Naive thymus-derived CD4-positive, alpha-beta T cell (primary cell): ENCODE measurements around the gene RGL3. TPM values are rescaled to one million over a fixed set of nuclear protein-coding genes. Genes with fewer than 3 reads are reported as not detected.

ENCODE experiments used
- ATAC-seq: fragments of 150-1000 bp; cut with Tn5 transposase; 2 replicates; pipeline ENCODE4 v1.10.0; 2021; ENCODE audit warnings: mild to moderate bottlenecking, moderate library complexity
- CTCF ChIA-PET: fragments of 350-600 bp; sonication (Branson Sonifier 250); formaldehyde crosslinking; loops from one replicate; lab custom pipeline; 2021; ENCODE audit warnings: antibody characterized with exemption; lab: Charles Lee
- POLR2A ChIA-PET: fragments of 350-600 bp; sonication (Branson Sonifier 250); formaldehyde crosslinking; loops from one replicate; lab custom pipeline; 2021; ENCODE audit warnings: antibody characterized with exemption, inconsistent platforms; lab: Charles Lee
- DNase-seq, 9 donors: peaks; one replicate each; pipeline versions ENCODE4 v3.0.0 to v3.0.0-alpha.2; 2020 to 2022; ENCODE audit warnings: mixed read lengths in 1 of 9
- H3K27ac ChIP-seq: one replicate; pipeline ENCODE4 v1.7.0; 2013; ENCODE audit warnings: mild to moderate bottlenecking, low read depth, low read length, moderate library complexity
- H3K27me3 ChIP-seq, 2 donors: one replicate each; pipeline ENCODE4 v1.7.0; 2013; ENCODE audit warnings: low read length in 2 of 2, mild to moderate bottlenecking in 2 of 2, moderate library complexity in 2 of 2; ENCODE audit not compliant: control insufficient read depth in 2 of 2, insufficient read depth in 2 of 2
- H3K36me3 ChIP-seq, 3 experiments: 1 replicate in 2 of 3; 2 replicates in 1 of 3; pipeline ENCODE4 v1.7.0; 2013; ENCODE audit warnings: low read length in 3 of 3, mild to moderate bottlenecking in 3 of 3, moderate library complexity in 1 of 3; ENCODE audit not compliant: insufficient read depth in 3 of 3, control insufficient read depth in 2 of 3
- H3K4me1 ChIP-seq, 2 donors: one replicate each; pipeline ENCODE4 v1.7.0; 2013; ENCODE audit warnings: low read length in 2 of 2, mild to moderate bottlenecking in 2 of 2, moderate library complexity in 1 of 2; ENCODE audit not compliant: control insufficient read depth in 2 of 2, insufficient read depth in 2 of 2
- H3K4me3 ChIP-seq: 2 replicates; pipeline ENCODE4 v1.7.0; 2013; ENCODE audit warnings: mild to moderate bottlenecking, low read length
- H3K9me3 ChIP-seq, 3 experiments: 1 replicate in 2 of 3; 2 replicates in 1 of 3; pipeline ENCODE4 v1.7.0; 2013; ENCODE audit warnings: low read length in 3 of 3; ENCODE audit not compliant: control insufficient read depth in 2 of 3
- H3K27ac Mint-ChIP-seq, 9 donors: one replicate each; pipeline ENCODE4 v1.8.0; 2020 to 2022; ENCODE audit warnings: mixed read lengths in 9 of 9, mild to moderate bottlenecking in 8 of 9, moderate library complexity in 5 of 9, inconsistent platforms in 2 of 9
- H3K27me3 Mint-ChIP-seq, 5 donors: one replicate each; pipeline ENCODE4 v1.8.0; 2021 to 2022; ENCODE audit warnings: mixed read lengths in 5 of 5, mild to moderate bottlenecking in 1 of 5
- H3K36me3 Mint-ChIP-seq, 5 donors: one replicate each; pipeline ENCODE4 v1.8.0; 2020 to 2022; ENCODE audit warnings: mixed read lengths in 5 of 5, mild to moderate bottlenecking in 3 of 5, inconsistent platforms in 1 of 5
- H3K4me1 Mint-ChIP-seq, 7 donors: one replicate each; pipeline ENCODE4 v1.8.0; 2020 to 2022; ENCODE audit warnings: mixed read lengths in 7 of 7, mild to moderate bottlenecking in 3 of 7, inconsistent platforms in 1 of 7
- H3K4me3 Mint-ChIP-seq, 10 donors: one replicate each; pipeline ENCODE4 v1.8.0; 2020 to 2022; ENCODE audit warnings: mild to moderate bottlenecking in 10 of 10, mixed read lengths in 10 of 10, moderate library complexity in 6 of 10, inconsistent platforms in 2 of 10
- H3K9me3 Mint-ChIP-seq, 11 donors: one replicate each; pipeline ENCODE4 v1.8.0; 2020 to 2022; ENCODE audit warnings: mixed read lengths in 11 of 11, mild to moderate bottlenecking in 4 of 11, inconsistent platforms in 1 of 11, moderate library complexity in 1 of 11
- intact Hi-C, 2 donors: fragments of 100-400 bp; cut with micrococcal nuclease; formaldehyde crosslinking; loops; one replicate each; pipeline ENCODE4 v1.15.1; 2023
- polyA plus RNA-seq, 2 donors: library from polyadenylated mRNA; unstranded; fragments of 300-500 nt; fragmentation: Illumina TruSeq; gene quantifications; one replicate each; pipeline ENCODE4 v1.2.3, GENCODE V29; 2021
- total RNA-seq, 6 experiments: library from RNA in 5 of 6; stranded (reverse) in 5 of 6; gene quantifications; 1 replicate in 5 of 6; 2 replicates in 1 of 6; pipeline ENCODE4 v1.2.3 and lab custom pipeline; 2021 to 2026

The RGL3 gene
- total and polyA plus RNA-seq, 7 experiments from 2014 or later, result not detected

GRCh38 chr19:11367528-11367927 is 51.6 kb downstream of the RGL3 start:
- Mint-ChIP-seq H3K27me3 (no peaks in the 10 kb centered on the region), H3K9me3 (no peaks in the 10 kb centered on the region), H3K4me3 (no peak overlapping the region), H3K36me3 (peaks cover 5 to 36% (median 13%) of the 10 kb centered on the region in 5 donors), H3K4me1 (peaks cover 0 to 4% (median 0%) of the 10 kb centered on the region in 7 donors), H3K27ac (peak overlapping the region in 1 of 9 donors; percentile 53)
- no peaks in the 10 kb centered on the region for H3K9me3 ChIP-seq
- H3K27ac ChIP-seq, result no peak overlapping the region
- POLR2A ChIA-PET, result interaction anchor here (2.5 kb wide), 1 partner anchor 13 kb away, joined by 11 read pairs; no protein-coding TSS in a partner anchor
- no peaks in the 10 kb centered on the region for H3K4me1 ChIP-seq
- CTCF ChIA-PET, result interaction anchor here (0.6 kb wide), 1 partner anchor 42 kb away, joined by 3 read pairs; no protein-coding TSS in a partner anchor
- H3K27me3 ChIP-seq, result no peaks in the 10 kb centered on the region
- intact Hi-C loops, result no loop called here
- H3K4me3 ChIP-seq, result no peak overlapping the region
- ATAC-seq, result no peak
- no peak for DNase-seq
- H3K36me3 ChIP-seq, result peaks cover 0 to 42% (median 0%) of the 10 kb centered on the region in 3 experiments

- CTCF ChIA-PET, result no interaction called here
- no peaks in the 10 kb centered on the region for H3K9me3 Mint-ChIP-seq
Measured at GRCh38 chr19:11365557-11366117, 53.5 kb downstream of the RGL3 start.

GRCh38 chr19:11364935-11365334 is 54.2 kb downstream of the RGL3 start:
- Histone ChIP-seq H3K27ac (no peak overlapping the region), H3K27me3 (no peaks in the 10 kb centered on the region), H3K4me1 (no peaks in the 10 kb centered on the region), H3K4me3 (no peak overlapping the region), H3K9me3 (no peaks in the 10 kb centered on the region), H3K36me3 (peaks cover 0 to 44% (median 0%) of the 10 kb centered on the region in 3 experiments)
- intact Hi-C loops, result no loop called here
- ATAC-seq, result no peak
- no peak for DNase-seq
- H3K4me3 Mint-ChIP-seq, result no peak overlapping the region
- ChIA-PET POLR2A (no interaction called here), CTCF (no interaction called here)
- H3K4me1 Mint-ChIP-seq, result peaks cover 0 to 2% (median 0%) of the 10 kb centered on the region in 7 donors
- no peaks in the 10 kb centered on the region for H3K9me3 Mint-ChIP-seq
- H3K36me3 Mint-ChIP-seq, result peaks cover 0 to 26% (median 9%) of the 10 kb centered on the region in 5 donors
- H3K27ac Mint-ChIP-seq, result no peak overlapping the region
- no peaks in the 10 kb centered on the region for H3K27me3 Mint-ChIP-seq

More at GRCh38 chr19:11365557-11366117, 53.5 kb downstream of the RGL3 start:
- H3K4me1 ChIP-seq, result no peaks in the 10 kb centered on the region
- ATAC-seq (no peak), DNase-seq (no peak)
- intact Hi-C loops, result no loop called here
- H3K4me3 ChIP-seq, result no peak overlapping the region
- H3K9me3 ChIP-seq, result no peaks in the 10 kb centered on the region
- Mint-ChIP-seq H3K4me3 (no peak overlapping the region), H3K4me1 (peaks cover 0 to 2% (median 0%) of the 10 kb centered on the region in 7 donors), H3K27me3 (no peaks in the 10 kb centered on the region), H3K27ac (no peak overlapping the region), H3K36me3 (peaks cover 1 to 28% (median 9%) of the 10 kb centered on the region in 5 donors)
- H3K36me3 ChIP-seq, result peaks cover 0 to 44% (median 0%) of the 10 kb centered on the region in 3 experiments
- no peak overlapping the region for H3K27ac ChIP-seq
- H3K27me3 ChIP-seq, result no peaks in the 10 kb centered on the region
- POLR2A ChIA-PET, result no interaction called here

- Histone ChIP-seq H3K36me3 (peaks cover 0 to 40% (median 0%) of the 10 kb centered on the region in 3 experiments), H3K4me1 (no peaks in the 10 kb centered on the region), H3K27me3 (no peaks in the 10 kb centered on the region), H3K4me3 (no peak overlapping the region), H3K27ac (no peak overlapping the region), H3K9me3 (no peaks in the 10 kb centered on the region)
- Mint-ChIP-seq H3K27me3 (no peaks in the 10 kb centered on the region), H3K27ac (no peak overlapping the region), H3K36me3 (peaks cover 0 to 22% (median 9%) of the 10 kb centered on the region in 5 donors), H3K4me1 (peaks cover 0 to 2% (median 0%) of the 10 kb centered on the region in 7 donors), H3K4me3 (no peak overlapping the region), H3K9me3 (no peaks in the 10 kb centered on the region)
- DNase-seq (peak in 1 of 9 donors; percentile 3), ATAC-seq (no peak)
- intact Hi-C loops, result no loop called here
- POLR2A ChIA-PET, result no interaction called here
- CTCF ChIA-PET, result interaction anchor here (1.9 kb wide), 1 partner anchor 10 kb away, joined by 4 read pairs; the partner anchor contains the start of gene SWSAP1
Measured at GRCh38 chr19:11364296-11364904, 54.7 kb downstream of the RGL3 start.

GRCh38 chr19:11363881-11364280 is 55.2 kb downstream of the RGL3 start:
- H3K4me3 Mint-ChIP-seq, result no peak overlapping the region
- no peak overlapping the region for H3K27ac ChIP-seq
- ChIA-PET POLR2A (no interaction called here), CTCF (interaction anchor here (1.9 kb wide), 1 partner anchor 11 kb away, joined by 4 read pairs; the partner anchor contains the start of gene SWSAP1)
- intact Hi-C loops, result no loop called here
- H3K27ac Mint-ChIP-seq, result no peak overlapping the region
- H3K27me3 ChIP-seq, result no peaks in the 10 kb centered on the region
- no peak for DNase-seq
- H3K4me1 Mint-ChIP-seq, result peaks cover 0 to 2% (median 0%) of the 10 kb centered on the region in 7 donors
- H3K36me3 Mint-ChIP-seq, result peaks cover 0 to 17% (median 6%) of the 10 kb centered on the region in 5 donors
- no peak for ATAC-seq
- H3K27me3 Mint-ChIP-seq, result peaks cover 0 to 1% (median 0%) of the 10 kb centered on the region in 5 donors
- H3K9me3 ChIP-seq, result no peaks in the 10 kb centered on the region
- H3K4me1 ChIP-seq, result no peaks in the 10 kb centered on the region
- H3K36me3 ChIP-seq, result peaks cover 0 to 35% (median 0%) of the 10 kb centered on the region in 3 experiments
- no peak overlapping the region for H3K4me3 ChIP-seq
- H3K9me3 Mint-ChIP-seq, result no peaks in the 10 kb centered on the region

GRCh38 chr19:11361771-11362731 is 57.1 kb downstream of the RGL3 start:
- Histone ChIP-seq H3K9me3 (no peaks in the 10 kb centered on the region), H3K27me3 (no peaks in the 10 kb centered on the region), H3K4me1 (no peaks in the 10 kb centered on the region), H3K4me3 (no peak overlapping the region), H3K36me3 (peaks cover 0 to 26% (median 0%) of the 10 kb centered on the region in 3 experiments), H3K27ac (no peak overlapping the region)
- H3K4me1 Mint-ChIP-seq, result peaks cover 0 to 7% (median 0%) of the 10 kb centered on the region in 7 donors
- H3K4me3 Mint-ChIP-seq, result no peak overlapping the region
- peaks cover 0 to 3% (median 0%) of the 10 kb centered on the region in 11 donors for H3K9me3 Mint-ChIP-seq
- ATAC-seq, result no peak
- intact Hi-C loops, result no loop called here
- POLR2A ChIA-PET, result interaction anchor here (1.9 kb wide), 1 partner anchor 12 kb away, joined by 6 read pairs; the partner anchor contains the start of gene SWSAP1
- H3K27me3 Mint-ChIP-seq, result peaks cover 0 to 4% (median 0%) of the 10 kb centered on the region in 5 donors
- peaks cover 0 to 9% (median 0%) of the 10 kb centered on the region in 5 donors for H3K36me3 Mint-ChIP-seq
- H3K27ac Mint-ChIP-seq, result no peak overlapping the region
- DNase-seq, result no peak
- CTCF ChIA-PET, result interaction anchor here (1.9 kb wide), 1 partner anchor 13 kb away, joined by 4 read pairs; the partner anchor contains the start of gene SWSAP1
